Large intestine (tissue), 3 donors: ENCODE data around the gene ANKUB1. TPM values are rescaled to one million over a fixed set of nuclear protein-coding genes. Genes with fewer than 3 reads are reported as not detected.

ENCODE experiments used
- DNase-seq, 2 donors: peaks; one replicate each; pipeline versions ENCODE4 v3.0.0 to v3.0.0-alpha.2; 2013
- H3K27ac ChIP-seq: one replicate; pipeline ENCODE4 v1.5.1; 2013; ENCODE audit warnings: low read length
- H3K27me3 ChIP-seq: 2 replicates; pipeline ENCODE4 v1.6.1; 2013; ENCODE audit warnings: low read length; ENCODE audit not compliant: control insufficient read depth, insufficient read depth
- H3K36me3 ChIP-seq: 2 replicates; pipeline ENCODE4 v1.6.1; 2013; ENCODE audit warnings: low read length; ENCODE audit not compliant: control insufficient read depth, insufficient read depth
- H3K4me1 ChIP-seq: one replicate; pipeline ENCODE4 v1.6.1; 2013; ENCODE audit warnings: low read length; ENCODE audit not compliant: control insufficient read depth, insufficient read depth
- H3K4me3 ChIP-seq: one replicate; pipeline ENCODE4 v1.5.1; 2013; ENCODE audit warnings: low read length
- H3K9me3 ChIP-seq: one replicate; pipeline ENCODE4 v1.6.1; 2013; ENCODE audit warnings: mild to moderate bottlenecking, low read depth, low read length, moderate library complexity; ENCODE audit not compliant: control insufficient read depth
- WGBS: methylation state at CpG from one replicate; pipeline ENCODE4 v1.1.5; 2013; ENCODE audit warnings: low lambda C conversion rate; ENCODE audit not compliant: insufficient coverage; 5-methylcytosine and 5-hydroxymethylcytosine counted together
- polyA plus RNA-seq: library from polyadenylated mRNA; unstranded; fragments of 120-200 nt; gene quantifications from one replicate; pipeline ENCODE4 v1.2.1, GENCODE V29; 2013

Gene ANKUB1
- polyA plus RNA-seq, 1 donor, result 0.12 TPM

DNA sequence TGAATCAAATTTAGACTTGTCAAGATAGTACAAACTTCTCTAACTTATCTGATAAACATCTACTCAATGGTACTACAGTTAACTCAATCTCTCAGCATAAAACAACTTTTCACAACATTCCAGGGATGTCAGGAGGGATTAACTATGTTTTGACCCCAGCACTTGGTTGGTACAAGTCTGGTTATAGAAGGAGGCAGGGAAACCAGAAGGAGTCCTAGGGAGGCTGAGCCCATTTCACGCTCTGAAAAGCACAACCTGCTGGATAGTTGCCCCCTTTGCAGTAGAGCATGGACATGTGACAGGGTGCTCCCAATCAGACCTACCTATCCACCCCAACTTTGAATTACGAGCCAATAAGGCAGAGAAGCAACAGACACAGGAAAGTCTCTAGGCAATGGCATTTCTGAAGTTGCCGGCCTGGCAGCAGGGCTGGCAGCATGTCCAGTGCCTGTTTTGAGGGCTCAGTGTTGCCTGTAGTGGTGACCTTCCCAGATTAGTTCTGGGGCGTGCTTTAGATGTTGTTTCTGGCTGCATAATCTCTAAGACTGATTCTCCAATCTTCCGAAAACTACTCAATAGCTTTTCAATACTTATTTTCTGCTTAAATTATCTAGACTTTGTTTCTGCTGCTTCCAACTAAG is 8.2 kb downstream of the ANKUB1 start:
- Histone ChIP-seq H3K27ac (no peak overlapping the region), H3K27me3 (no peaks in the 10 kb centered on the region), H3K36me3 (no peaks in the 10 kb centered on the region), H3K4me3 (no peak overlapping the region), H3K4me1 (no peaks in the 10 kb centered on the region), H3K9me3 (no peaks in the 10 kb centered on the region)
- DNase-seq, result no peak
- 100% methylated on average over 1 of the region's 5 CpGs for WGBS

DNA sequence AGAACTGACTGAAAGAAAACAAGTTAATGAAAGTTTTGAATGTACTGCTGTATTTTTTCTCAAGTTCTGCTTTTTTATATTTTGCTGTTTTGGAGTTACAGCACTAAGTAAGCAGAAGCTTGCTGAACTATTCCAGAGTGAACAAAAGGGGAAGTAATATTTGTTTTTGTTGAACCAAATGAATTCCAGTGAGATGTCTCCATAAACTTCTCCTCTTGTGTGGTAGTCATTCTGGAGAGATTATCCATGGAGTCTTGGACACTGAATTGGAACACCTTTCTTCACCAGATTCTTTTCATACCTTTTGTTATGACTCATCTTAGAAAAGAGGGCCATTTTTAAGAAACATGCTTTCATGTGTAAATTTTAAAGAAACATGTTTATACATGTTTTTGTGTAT is 8.8 kb downstream of the ANKUB1 start:
- no peak overlapping the region for H3K4me3 ChIP-seq
- H3K4me1 ChIP-seq, result no peaks in the 10 kb centered on the region
- no peaks in the 10 kb centered on the region for H3K27me3 ChIP-seq
- no peak overlapping the region for H3K27ac ChIP-seq
- no peak for DNase-seq
- no peaks in the 10 kb centered on the region for H3K9me3 ChIP-seq
- no peaks in the 10 kb centered on the region for H3K36me3 ChIP-seq

- DNase-seq, result no peak
These were observed 10.6 kb downstream of the ANKUB1 start for GRCh38 chr3:149781741-149782140.

DNA sequence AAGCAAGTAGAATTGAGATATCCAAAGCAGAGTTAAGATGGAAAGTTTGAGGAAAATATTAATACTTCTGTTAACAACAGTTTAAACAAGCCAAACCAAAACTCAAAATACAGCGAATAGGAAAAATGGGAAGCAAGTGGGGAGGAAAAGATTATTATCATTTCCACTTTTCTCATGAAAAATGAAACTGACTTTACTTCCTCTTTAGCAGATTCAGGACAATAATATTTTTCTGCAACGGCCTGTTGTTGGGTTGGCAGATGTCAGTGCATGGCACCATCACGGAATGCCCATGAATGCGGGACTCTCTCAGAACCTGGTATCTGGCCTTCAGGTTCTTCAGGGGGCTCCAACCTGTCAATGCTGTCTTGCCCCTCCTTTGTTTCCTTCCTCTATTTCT is 11.1 kb downstream of the ANKUB1 start:
- Histone ChIP-seq H3K27ac (no peak overlapping the region), H3K4me3 (no peak overlapping the region), H3K36me3 (no peaks in the 10 kb centered on the region), H3K9me3 (no peaks in the 10 kb centered on the region), H3K4me1 (peaks cover 8% of the 10 kb centered on the region), H3K27me3 (no peaks in the 10 kb centered on the region)
- no CpG with 5 or more reads among the region's 4 CpGs for WGBS
- DNase-seq, result no peak

More at GRCh38 chr3:149781741-149782140, 10.6 kb downstream of the ANKUB1 start:
- no peaks in the 10 kb centered on the region for H3K27me3 ChIP-seq
- H3K36me3 ChIP-seq, result no peaks in the 10 kb centered on the region
- H3K9me3 ChIP-seq, result no peaks in the 10 kb centered on the region
- H3K4me3 ChIP-seq, result no peak overlapping the region
- WGBS, result 100% methylated on average over 1 of the region's 3 CpGs
- peaks cover 8% of the 10 kb centered on the region for H3K4me1 ChIP-seq
- no peak overlapping the region for H3K27ac ChIP-seq

DNA sequence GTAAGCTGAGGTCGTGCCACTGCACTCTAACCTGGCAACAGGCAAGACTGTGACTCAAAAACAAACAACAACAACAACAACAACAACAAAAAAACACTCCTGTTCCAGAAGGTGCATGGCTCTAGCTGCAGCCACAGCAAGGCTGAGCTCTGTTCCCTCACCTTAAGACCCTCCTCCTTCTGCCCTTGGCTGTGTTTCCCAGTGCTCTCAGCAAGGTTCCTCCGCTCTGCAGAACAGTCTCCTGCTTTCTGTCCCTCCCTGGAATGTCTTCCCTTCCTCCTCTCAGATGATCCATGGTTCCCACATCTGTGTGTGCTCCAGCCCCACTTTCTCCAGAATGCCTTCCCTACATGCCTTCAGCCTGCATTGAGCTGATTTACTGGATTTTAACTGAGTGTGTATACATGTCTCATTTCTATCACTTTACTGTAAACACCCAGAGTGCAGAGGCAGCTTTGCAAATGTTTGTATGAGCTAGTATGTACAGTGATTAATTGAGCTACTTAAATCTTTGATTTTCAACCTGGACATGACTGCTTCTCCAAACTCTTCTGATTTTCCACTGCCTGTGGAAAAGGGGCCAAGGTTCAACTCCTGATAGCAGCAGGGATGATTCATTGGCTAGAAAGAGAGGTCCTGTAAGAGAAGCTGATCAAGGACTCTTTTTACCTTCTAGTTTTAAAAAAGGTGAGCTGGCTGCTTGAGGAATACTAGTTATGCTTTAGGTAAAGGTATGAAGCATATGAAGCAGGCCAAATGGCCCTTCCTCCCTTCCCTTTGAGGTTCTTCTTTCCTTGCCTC is 14.7 kb downstream of the ANKUB1 start:
- Histone ChIP-seq H3K27ac (no peak overlapping the region), H3K27me3 (no peaks in the 10 kb centered on the region), H3K4me1 (peaks cover 8% of the 10 kb centered on the region), H3K4me3 (no peak overlapping the region), H3K9me3 (no peaks in the 10 kb centered on the region), H3K36me3 (no peaks in the 10 kb centered on the region)
- no CpG with 5 or more reads among the region's 2 CpGs for WGBS
- peak in 1 of 2 donors; percentile 41 for DNase-seq

GRCh38 chr3:149776170-149776569 is 16.2 kb downstream of the ANKUB1 start:
- no CpG with 5 or more reads among the region's 1 CpG for WGBS
- no peaks in the 10 kb centered on the region for H3K36me3 ChIP-seq
- no peak for DNase-seq
- H3K9me3 ChIP-seq, result no peaks in the 10 kb centered on the region
- no peak overlapping the region for H3K27ac ChIP-seq
- no peak overlapping the region for H3K4me3 ChIP-seq
- peaks cover 8% of the 10 kb centered on the region for H3K4me1 ChIP-seq
- no peaks in the 10 kb centered on the region for H3K27me3 ChIP-seq

DNA sequence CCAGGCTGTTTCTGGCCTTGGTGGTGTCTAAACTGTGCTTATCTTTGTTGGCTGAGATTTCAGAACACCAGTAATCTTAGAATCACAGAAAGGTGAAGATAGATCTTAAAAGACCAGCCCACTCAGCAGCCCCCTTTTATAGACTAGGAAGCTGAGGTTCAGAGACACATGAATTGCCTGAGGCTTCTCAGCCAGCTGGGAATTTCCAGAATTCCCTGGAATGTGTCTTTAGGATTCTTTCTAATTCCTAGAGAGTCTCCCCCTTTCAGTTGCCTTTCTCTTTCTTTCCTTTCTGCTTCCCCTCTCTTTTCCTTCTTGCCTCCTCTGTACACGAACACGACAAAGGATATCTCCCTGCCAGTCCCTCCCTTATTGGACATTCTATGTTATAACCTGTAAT is 19.5 kb downstream of the ANKUB1 start:
- 83% methylated on average over 2 of the region's 2 CpGs for WGBS
- Histone ChIP-seq H3K4me1 (peaks cover 5% of the 10 kb centered on the region), H3K27ac (no peak overlapping the region), H3K36me3 (no peaks in the 10 kb centered on the region), H3K4me3 (no peak overlapping the region), H3K27me3 (peaks cover 2% of the 10 kb centered on the region), H3K9me3 (no peaks in the 10 kb centered on the region)
- DNase-seq, result no peak

DNA sequence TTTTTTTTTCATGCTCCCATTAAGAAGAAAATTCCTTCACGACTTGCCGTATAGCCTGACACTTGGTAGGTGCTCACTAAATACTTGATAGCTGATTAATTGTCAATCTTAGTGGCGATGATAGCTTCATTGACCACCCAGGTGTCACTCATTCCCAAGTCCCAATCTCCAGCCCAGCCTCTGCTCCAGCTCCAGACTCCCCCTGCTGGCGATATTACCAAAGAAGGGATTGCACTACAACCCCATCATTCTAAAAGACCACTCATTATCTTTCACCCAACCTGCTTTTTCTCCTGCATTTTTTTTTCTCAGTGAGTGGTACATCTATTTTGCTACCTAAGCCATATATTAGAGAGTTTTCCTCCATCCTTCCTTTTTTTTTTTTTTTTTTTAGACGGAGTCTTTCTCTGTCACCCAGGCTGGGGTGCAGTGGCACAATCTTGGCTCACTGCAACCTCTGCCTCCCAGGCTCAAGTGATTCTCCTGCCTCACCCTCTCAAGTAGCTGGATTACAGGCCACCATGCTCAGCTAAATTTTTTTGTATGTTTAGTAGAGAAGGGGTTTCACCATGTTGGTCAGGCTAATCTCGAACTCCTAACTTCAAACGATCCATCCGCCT is 20.6 kb downstream of the ANKUB1 start:
- no peak overlapping the region for H3K4me3 ChIP-seq
- H3K36me3 ChIP-seq, result no peaks in the 10 kb centered on the region
- H3K4me1 ChIP-seq, result no peaks in the 10 kb centered on the region
- no peaks in the 10 kb centered on the region for H3K9me3 ChIP-seq
- no peak overlapping the region for H3K27ac ChIP-seq
- WGBS, result no CpG with 5 or more reads among the region's 8 CpGs
- H3K27me3 ChIP-seq, result peaks cover 13% of the 10 kb centered on the region
- peak in 1 of 2 donors; percentile 12 for DNase-seq

DNA sequence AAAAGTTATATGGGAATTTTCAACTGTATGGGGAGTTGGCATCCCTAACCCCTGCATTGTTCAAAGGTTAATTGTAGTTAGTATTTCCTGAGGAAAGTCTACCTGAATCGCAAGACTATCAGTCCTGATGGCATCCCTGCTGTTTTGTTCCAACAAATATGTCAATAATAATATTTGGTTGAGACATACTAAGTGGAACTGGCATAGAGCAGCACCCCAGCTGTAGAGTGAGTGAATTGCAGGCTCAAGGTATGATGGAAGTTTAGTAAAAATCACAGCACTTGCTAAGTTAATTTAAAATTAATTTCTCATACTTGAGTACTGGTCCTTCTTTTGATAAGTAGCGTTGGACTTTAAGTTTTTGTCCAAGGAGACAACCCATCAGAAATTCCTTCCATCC is 22.1 kb downstream of the ANKUB1 start:
- DNase-seq, result no peak
- no peak overlapping the region for H3K4me3 ChIP-seq
- no peaks in the 10 kb centered on the region for H3K9me3 ChIP-seq
- WGBS, result no CpG with 5 or more reads among the region's 2 CpGs
- no peak overlapping the region for H3K27ac ChIP-seq
- no peaks in the 10 kb centered on the region for H3K4me1 ChIP-seq
- no peaks in the 10 kb centered on the region for H3K36me3 ChIP-seq
- peaks cover 19% of the 10 kb centered on the region for H3K27me3 ChIP-seq

- H3K27me3 ChIP-seq, result peaks cover 24% of the 10 kb centered on the region
- no CpG with 5 or more reads among the region's 6 CpGs for WGBS
- no peaks in the 10 kb centered on the region for H3K4me1 ChIP-seq
- H3K27ac ChIP-seq, result no peak overlapping the region
- DNase-seq, result no peak
- H3K9me3 ChIP-seq, result no peaks in the 10 kb centered on the region
- no peak overlapping the region for H3K4me3 ChIP-seq
- no peaks in the 10 kb centered on the region for H3K36me3 ChIP-seq
These were observed 23.6 kb downstream of the ANKUB1 start for GRCh38 chr3:149768704-149769103.
